A673 (cell line): ENCODE measurements around the gene UBE2D1.

Source experiments
- CTCF ChIP-seq: fragments of 300-800, 200-600 bp; sonication (generic); conservative IDR thresholded peaks from 2 replicates; pipeline ENCODE4 v1.5.1; 2017; ENCODE audit warnings: low read depth, mild to moderate bottlenecking, antibody characterized with exemption, low read length, moderate library complexity, mixed read lengths
- EZH2 ChIP-seq: fragments of 200-600 bp; sonication (generic); IDR thresholded peaks from 2 replicates; pipeline ENCODE4 v1.6.1; 2017; ENCODE audit warnings: borderline replicate concordance, low read depth, mild to moderate bottlenecking, mixed read lengths, antibody characterized with exemption, low read length; ENCODE audit not compliant: poor library complexity, severe bottlenecking

GRCh38 chr10:58385784-58386112 lies 50.9 kb downstream of the UBE2D1 start:
- TF ChIP-seq CTCF (no peak), EZH2 (no peak)
